NCI-H774 (cell line): Measurements from ENCODE around the gene SERPINA10.
"Not testable (repeated sequence)": the region's sequence is repeated elsewhere in the genome, so short reads cannot be mapped to it uniquely, and the experiment has no call there.

Experiments used
- DNase-seq: peaks from one replicate; lab custom pipeline; 2025; lab: John Stamatoyannopoulos, UW

The SERPINA10 gene

GRCh38 chr14:94313991-94314655 is 21.1 kb upstream of the SERPINA10 start:
- DNase-seq, result no peak

GRCh38 chr14:94312481-94313246 is 19.6 kb upstream of the SERPINA10 start:
- no peak for DNase-seq

- no peak for DNase-seq
Measured at GRCh38 chr14:94310248-94310647, 17.2 kb upstream of the SERPINA10 start.

- DNase-seq, result no peak
Measured at GRCh38 chr14:94309721-94310120, 16.7 kb upstream of the SERPINA10 start.

- DNase-seq, result no peak
Measured at GRCh38 chr14:94307410-94307992, 14.4 kb upstream of the SERPINA10 start.

GRCh38 chr14:94306047-94306978 is 13.2 kb upstream of the SERPINA10 start:
- no peak for DNase-seq

- DNase-seq, result no peak
Measured at GRCh38 chr14:94305620-94306019, 12.6 kb upstream of the SERPINA10 start.

GRCh38 chr14:94304243-94304642 is 11.2 kb upstream of the SERPINA10 start:
- DNase-seq, result no peak

- no peak for DNase-seq
Measured at GRCh38 chr14:94303111-94303510, 10.0 kb upstream of the SERPINA10 start.

- DNase-seq, result no peak
Measured at GRCh38 chr14:94298130-94298529, 5.1 kb upstream of the SERPINA10 start.

- DNase-seq, result not testable (repeated sequence)
Measured at GRCh38 chr14:94296181-94296545, 3.1 kb upstream of the SERPINA10 start.

GRCh38 chr14:94295360-94296180 is 2.5 kb upstream of the SERPINA10 start:
- DNase-seq, result no peak

GRCh38 chr14:94293578-94293924 is 483 bp upstream of the SERPINA10 start:
- no peak for DNase-seq

- DNase-seq, result no peak
Measured at GRCh38 chr14:94292526-94292871, 569 bp downstream of the SERPINA10 start.

GRCh38 chr14:94291906-94292525 is 1.1 kb downstream of the SERPINA10 start:
- no peak for DNase-seq

- no peak for DNase-seq
Measured at GRCh38 chr14:94291159-94291905, 1.7 kb downstream of the SERPINA10 start.

- DNase-seq, result no peak
Measured at GRCh38 chr14:94290197-94290596, 2.9 kb downstream of the SERPINA10 start.

- DNase-seq, result no peak
Measured at GRCh38 chr14:94288610-94289465, 4.2 kb downstream of the SERPINA10 start.

GRCh38 chr14:94285158-94285557 is 7.9 kb downstream of the SERPINA10 start:
- DNase-seq, result no peak
